Measurements from ENCODE around the gene TNS1. TPM values are rescaled to one million over a fixed set of nuclear protein-coding genes. Genes with fewer than 3 reads are reported as not detected.

The TNS1 gene
- total RNA-seq, 2 donors from 2014 or later = 3.3 to 4.2 TPM

- no peak for TF ChIP-seq CTCF (conservative IDR thresholded peaks at IDR 0.05)
- Mint-ChIP-seq H3K4me3 (no peak overlapping the region), H3K27ac (no peak overlapping the region), H3K27me3 (ENCODE audit: insufficient read depth) (no peaks in the 10 kb centered on the region), H3K36me3 (ENCODE audit: low read depth) (no peaks in the 10 kb centered on the region), H3K9me3 (no peaks in the 10 kb centered on the region), H3K4me1 (peaks cover 4% of the 10 kb centered on the region)
- H3K4me3 ChIP-seq (ENCODE audit: low read length) = no peak overlapping the region
- peaks cover 12% of the 10 kb centered on the region for H3K27me3 ChIP-seq (ENCODE audit: control insufficient read depth, insufficient read depth, low read length, poor library complexity, severe bottlenecking)
- WGBS, 2 experiments (ENCODE audit: insufficient coverage in 1 of 2, insufficient read length in 1 of 2) = 67 to 85% methylated on average over 1 of the region's 1 CpG
- no peaks in the 10 kb centered on the region for H3K9me3 ChIP-seq (ENCODE audit: control insufficient read depth, low read length)
- no peak overlapping the region for H3K9ac ChIP-seq (ENCODE audit: extremely low read depth, low read length, poor library complexity, severe bottlenecking)
- no peak for DNase-seq
- H3K4me1 ChIP-seq (ENCODE audit: control insufficient read depth, insufficient read depth, low read length) = no peaks in the 10 kb centered on the region
- no peaks in the 10 kb centered on the region for H3K36me3 ChIP-seq (ENCODE audit: control insufficient read depth, insufficient read depth, low read length)
- no peak overlapping the region for H3K27ac ChIP-seq (ENCODE audit: low read depth, low read length)
Measured at GRCh38 chr2:217972490-217972889, 30.3 kb downstream of the TNS1 start.

- no peaks in the 10 kb centered on the region for H3K9me3 Mint-ChIP-seq
- 85% methylated on average over 1 of the region's 1 CpG; no CpG with 5 or more reads in 1 of the 2 experiments for WGBS, 2 experiments (ENCODE audit: insufficient coverage in 1 of 2, insufficient read length in 1 of 2)
- peaks cover 7% of the 10 kb centered on the region for H3K27me3 ChIP-seq (ENCODE audit: control insufficient read depth, insufficient read depth, low read length, poor library complexity, severe bottlenecking)
- no peaks in the 10 kb centered on the region for H3K36me3 Mint-ChIP-seq (ENCODE audit: low read depth)
- TF ChIP-seq CTCF (conservative IDR thresholded peaks at IDR 0.05) = no peak
- no peaks in the 10 kb centered on the region for H3K36me3 ChIP-seq (ENCODE audit: control insufficient read depth, insufficient read depth, low read length)
- no peaks in the 10 kb centered on the region for H3K27me3 Mint-ChIP-seq (ENCODE audit: insufficient read depth)
- H3K9ac ChIP-seq (ENCODE audit: extremely low read depth, low read length, poor library complexity, severe bottlenecking) = no peak overlapping the region
- H3K4me1 Mint-ChIP-seq = peaks cover 4% of the 10 kb centered on the region
- H3K4me3 Mint-ChIP-seq = no peak overlapping the region
- H3K4me1 ChIP-seq (ENCODE audit: control insufficient read depth, insufficient read depth, low read length) = no peaks in the 10 kb centered on the region
- no peak for DNase-seq
- no peak overlapping the region for H3K27ac Mint-ChIP-seq
- H3K4me3 ChIP-seq (ENCODE audit: low read length) = no peak overlapping the region
- H3K9me3 ChIP-seq (ENCODE audit: control insufficient read depth, low read length) = no peaks in the 10 kb centered on the region
- H3K27ac ChIP-seq (ENCODE audit: low read depth, low read length) = no peak overlapping the region
Measured at GRCh38 chr2:217972037-217972436, 30.8 kb downstream of the TNS1 start.

GRCh38 chr2:217971166-217971565 is 31.6 kb downstream of the TNS1 start:
- 89 to 94% methylated on average over 4 to 5 of the region's 5 CpGs for WGBS, 2 experiments (ENCODE audit: insufficient coverage in 1 of 2, insufficient read length in 1 of 2)
- H3K36me3 ChIP-seq (ENCODE audit: control insufficient read depth, insufficient read depth, low read length) = no peaks in the 10 kb centered on the region

More at GRCh38 chr2:217971166-217971565, 31.6 kb downstream of the TNS1 start:
- no peak for DNase-seq
- H3K9me3 Mint-ChIP-seq = no peaks in the 10 kb centered on the region
- no peak overlapping the region for H3K27ac Mint-ChIP-seq
- H3K36me3 Mint-ChIP-seq (ENCODE audit: low read depth) = no peaks in the 10 kb centered on the region
- H3K27ac ChIP-seq (ENCODE audit: low read depth, low read length) = no peak overlapping the region
- TF ChIP-seq CTCF (conservative IDR thresholded peaks at IDR 0.05) = no peak
- no peaks in the 10 kb centered on the region for H3K9me3 ChIP-seq (ENCODE audit: control insufficient read depth, low read length)
- peaks cover 4% of the 10 kb centered on the region for H3K4me1 Mint-ChIP-seq
- H3K4me3 ChIP-seq (ENCODE audit: low read length) = no peak overlapping the region
- H3K4me1 ChIP-seq (ENCODE audit: control insufficient read depth, insufficient read depth, low read length) = no peaks in the 10 kb centered on the region
- no peak overlapping the region for H3K4me3 Mint-ChIP-seq
- H3K27me3 Mint-ChIP-seq (ENCODE audit: insufficient read depth) = peaks cover 2% of the 10 kb centered on the region
- H3K27me3 ChIP-seq (ENCODE audit: control insufficient read depth, insufficient read depth, low read length, poor library complexity, severe bottlenecking) = no peaks in the 10 kb centered on the region
- H3K9ac ChIP-seq (ENCODE audit: extremely low read depth, low read length, poor library complexity, severe bottlenecking) = no peak overlapping the region
